Coronary artery (tissue), 2 donors: ENCODE results near the gene TM9SF4.

Source experiments
- DNase-seq: peaks from one replicate; pipeline ENCODE4 v3.0.0-alpha.2; 2017; ENCODE audit warnings: low spot score
- H3K27ac ChIP-seq, 2 donors: fragments of 200-600 bp; sonication (generic); one replicate each; pipeline ENCODE4 v1.5.1; 2016 to 2019
- H3K4me3 ChIP-seq: fragments of 200-600 bp; sonication (generic); 2 replicates; pipeline ENCODE4 v1.5.1; 2016; ENCODE audit warnings: mild to moderate bottlenecking, moderate library complexity
- TF ChIP-seq, protein P1 (sequence below): fragments of 200-600 bp; sonication (generic); IDR thresholded peaks from one replicate; pipeline ENCODE4 v1.5.1; 2019; ENCODE audit warnings: antibody characterized with exemption

Gene TM9SF4

DNA sequence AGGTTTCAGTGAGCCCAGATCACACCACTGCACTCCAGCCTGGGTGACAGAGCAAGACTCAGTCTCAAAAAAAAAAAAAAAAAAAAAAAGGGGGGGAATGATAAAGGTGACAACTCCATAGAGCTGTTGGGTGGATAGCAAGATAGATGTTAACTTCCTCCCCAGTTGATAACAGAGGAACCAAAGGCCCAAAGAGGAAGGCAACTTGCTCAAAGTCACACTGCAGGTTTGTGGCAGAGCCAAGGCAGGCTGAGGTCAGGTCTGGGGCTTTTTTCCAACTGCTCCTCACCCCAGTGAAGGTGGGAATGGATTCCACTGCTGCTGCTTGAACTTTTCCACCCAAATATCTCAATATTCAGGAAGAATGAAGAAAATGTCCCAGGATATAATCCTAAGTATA, 30.7 kb upstream of the TM9SF4 start:
- Histone ChIP-seq H3K27ac (no peak overlapping the region), H3K4me3 (no peak overlapping the region)
- TF ChIP-seq, protein P1, sequence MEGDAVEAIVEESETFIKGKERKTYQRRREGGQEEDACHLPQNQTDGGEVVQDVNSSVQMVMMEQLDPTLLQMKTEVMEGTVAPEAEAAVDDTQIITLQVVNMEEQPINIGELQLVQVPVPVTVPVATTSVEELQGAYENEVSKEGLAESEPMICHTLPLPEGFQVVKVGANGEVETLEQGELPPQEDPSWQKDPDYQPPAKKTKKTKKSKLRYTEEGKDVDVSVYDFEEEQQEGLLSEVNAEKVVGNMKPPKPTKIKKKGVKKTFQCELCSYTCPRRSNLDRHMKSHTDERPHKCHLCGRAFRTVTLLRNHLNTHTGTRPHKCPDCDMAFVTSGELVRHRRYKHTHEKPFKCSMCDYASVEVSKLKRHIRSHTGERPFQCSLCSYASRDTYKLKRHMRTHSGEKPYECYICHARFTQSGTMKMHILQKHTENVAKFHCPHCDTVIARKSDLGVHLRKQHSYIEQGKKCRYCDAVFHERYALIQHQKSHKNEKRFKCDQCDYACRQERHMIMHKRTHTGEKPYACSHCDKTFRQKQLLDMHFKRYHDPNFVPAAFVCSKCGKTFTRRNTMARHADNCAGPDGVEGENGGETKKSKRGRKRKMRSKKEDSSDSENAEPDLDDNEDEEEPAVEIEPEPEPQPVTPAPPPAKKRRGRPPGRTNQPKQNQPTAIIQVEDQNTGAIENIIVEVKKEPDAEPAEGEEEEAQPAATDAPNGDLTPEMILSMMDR: no peak
- DNase-seq: no peak

DNA sequence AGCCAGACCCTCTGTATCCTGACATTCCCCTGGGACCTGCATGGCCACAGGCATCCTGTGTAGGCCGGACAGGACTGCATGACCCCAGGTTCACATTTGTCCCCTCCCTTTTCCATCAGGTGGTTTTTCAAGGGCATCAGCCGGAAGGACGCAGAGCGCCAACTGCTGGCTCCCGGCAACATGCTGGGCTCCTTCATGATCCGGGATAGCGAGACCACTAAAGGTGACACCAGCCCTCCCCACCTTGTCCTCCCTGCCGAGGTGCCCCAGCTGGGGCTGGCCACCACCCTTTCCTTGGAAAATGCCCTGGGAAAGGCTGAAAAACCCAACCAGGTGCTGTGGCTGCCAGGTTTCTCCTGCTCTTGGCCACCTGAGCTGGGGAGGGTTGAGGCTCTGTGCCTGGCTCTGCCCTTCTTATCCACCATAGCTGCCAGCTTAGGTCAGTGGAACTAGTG, 29.8 kb upstream of the TM9SF4 start:
- Histone ChIP-seq H3K27ac (no peak overlapping the region), H3K4me3 (no peak overlapping the region)
- TF ChIP-seq, protein P1: no peak
- DNase-seq: no peak

DNA sequence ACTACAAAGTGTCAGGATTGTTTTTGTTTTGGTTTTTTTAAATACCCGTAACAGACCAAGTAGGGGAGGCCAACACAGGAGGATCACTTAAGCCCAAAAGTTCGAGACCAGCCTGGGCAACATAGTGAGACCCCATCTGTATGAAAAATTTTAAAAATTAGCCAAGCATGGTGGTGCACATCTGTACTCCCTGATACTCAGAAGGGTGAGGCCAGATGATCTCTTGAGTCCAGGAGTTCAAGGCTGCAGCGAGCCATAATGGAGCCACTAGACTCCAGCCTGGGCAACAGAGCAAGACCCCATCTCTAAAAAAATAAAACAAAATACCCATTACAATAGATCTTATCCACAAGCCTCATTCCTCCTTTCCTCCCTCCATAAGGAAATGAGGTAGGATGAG, 28.7 kb upstream of the TM9SF4 start:
- DNase-seq: no peak
- TF ChIP-seq, protein P1: no peak

DNA sequence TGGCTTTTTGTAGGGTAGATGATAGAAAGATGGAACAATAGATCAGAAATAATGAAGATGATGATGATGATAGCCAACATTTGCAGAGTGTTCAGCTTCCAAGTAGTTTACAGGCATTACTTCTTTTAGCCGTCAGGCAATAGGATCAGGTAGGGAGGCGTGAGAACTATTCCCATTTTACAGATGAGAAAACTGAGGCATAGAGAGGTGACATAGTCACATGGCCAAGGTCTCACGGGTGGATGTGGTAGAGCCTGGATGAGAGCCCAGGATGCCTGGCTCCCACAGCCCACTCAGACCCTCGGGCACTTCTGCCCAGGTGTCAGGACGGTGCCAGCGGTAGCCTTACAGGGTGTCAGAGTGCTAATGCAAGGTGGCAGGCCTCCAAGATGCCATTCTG, 26.0 kb upstream of the TM9SF4 start:
- Histone ChIP-seq H3K27ac (no peak overlapping the region), H3K4me3 (no peak overlapping the region)
- TF ChIP-seq, protein P1: no peak
- DNase-seq: no peak

More for the DNA sequence above, 28.7 kb upstream of the TM9SF4 start:
- Histone ChIP-seq H3K4me3 (no peak overlapping the region), H3K27ac (no peak overlapping the region)

DNA sequence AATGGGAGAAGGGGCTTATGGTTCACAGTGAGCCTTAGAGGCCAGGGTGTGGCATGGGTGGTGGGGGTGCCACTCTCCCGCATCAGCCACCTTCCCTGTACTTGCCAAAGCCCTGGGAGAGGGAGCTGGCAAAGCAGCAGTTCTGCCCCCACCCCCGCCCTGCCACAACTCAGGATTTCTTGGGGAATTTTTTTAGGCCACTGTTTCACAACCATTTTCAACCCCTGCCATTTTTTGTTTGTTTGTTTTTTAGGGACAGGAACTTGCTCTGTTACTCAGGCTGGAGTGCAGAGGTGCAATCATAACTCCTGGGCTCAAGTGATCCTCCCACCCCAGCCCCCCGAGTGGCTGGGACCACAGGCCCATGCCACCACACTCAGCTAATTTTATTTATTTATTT, 22.4 kb upstream of the TM9SF4 start:
- Histone ChIP-seq H3K4me3 (no peak overlapping the region), H3K27ac (no peak overlapping the region)
- DNase-seq: no peak
- TF ChIP-seq, protein P1: no peak

DNA sequence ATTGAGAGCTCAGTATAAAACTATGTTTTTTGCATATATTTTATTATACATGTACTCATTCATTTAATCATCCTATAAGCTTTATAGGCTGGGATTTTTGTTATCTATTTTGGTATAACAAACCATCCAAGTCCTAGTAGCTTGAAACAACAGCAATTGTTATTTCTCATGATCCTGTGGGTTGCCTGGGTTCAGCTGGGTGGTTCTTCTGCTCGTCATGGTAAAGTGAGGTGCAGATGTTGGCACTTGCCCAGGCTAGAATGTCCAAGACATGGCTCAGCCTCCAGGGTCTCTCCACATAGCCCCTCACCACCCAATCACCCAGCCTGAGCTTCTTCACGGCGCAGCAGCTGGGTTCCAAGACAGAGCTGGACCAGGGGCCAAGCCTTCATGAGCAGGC, 20.8 kb upstream of the TM9SF4 start:
- no peak for DNase-seq
- H3K27ac ChIP-seq: no peak overlapping the region
- TF ChIP-seq, protein P1: no peak
- H3K4me3 ChIP-seq: no peak overlapping the region

DNA sequence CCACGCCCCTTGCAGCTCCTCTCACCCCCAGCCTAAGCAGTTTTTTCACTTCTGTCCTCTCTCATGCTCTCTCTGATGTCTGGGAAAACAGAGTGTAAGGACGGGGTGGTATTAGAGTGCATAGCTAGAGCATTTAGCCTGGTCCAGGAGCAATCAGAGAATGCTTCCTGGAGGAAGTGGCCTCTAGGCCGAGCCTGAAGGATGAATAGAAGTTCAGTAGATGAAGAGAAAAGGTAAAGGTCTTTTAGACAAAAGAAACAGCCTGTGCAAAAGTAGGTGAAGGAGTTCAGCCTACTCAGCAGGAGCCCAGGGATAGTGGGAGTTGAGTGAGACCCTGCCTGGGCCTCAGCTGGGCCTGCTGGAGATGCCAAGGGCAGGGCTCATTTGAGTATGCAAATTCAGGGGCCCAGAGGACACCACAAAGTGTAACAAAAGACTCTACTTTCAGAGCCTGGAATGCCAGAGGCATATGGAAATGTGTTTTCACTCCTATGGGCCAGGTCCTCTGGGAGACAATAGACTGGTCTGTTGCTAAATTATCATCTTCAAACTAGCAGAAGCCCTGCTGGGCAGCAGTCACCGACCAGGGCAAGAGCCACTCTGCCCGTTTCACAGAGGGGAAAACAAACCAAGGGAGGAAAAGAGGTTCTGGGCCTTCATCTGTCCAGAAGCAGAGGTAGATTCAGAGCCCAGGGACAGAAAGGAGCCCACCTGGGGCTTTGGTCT, 19.7 kb upstream of the TM9SF4 start:
- no peak for DNase-seq
- Histone ChIP-seq H3K27ac (no peak overlapping the region), H3K4me3 (no peak overlapping the region)
- TF ChIP-seq, protein P1: no peak
